Measurements from ENCODE around the gene ATP13A2.
"Not testable (repeated sequence)": the region's sequence is repeated elsewhere in the genome, so short reads cannot be mapped to it uniquely, and the experiment has no call there.

Gene ATP13A2

GRCh38 chr1:16979475-16980327 lies 32.0 kb downstream of the ATP13A2 start:
- no peak for DNase-seq (ENCODE audit: low spot score)

GRCh38 chr1:16978567-16979474 lies 32.9 kb downstream of the ATP13A2 start:
- DNase-seq (ENCODE audit: low spot score) = no peak

- no peak for DNase-seq (ENCODE audit: low spot score)
These were observed 33.6 kb downstream of the ATP13A2 start for GRCh38 chr1:16978139-16978538.

GRCh38 chr1:16977377-16977776 lies 34.4 kb downstream of the ATP13A2 start:
- DNase-seq (ENCODE audit: low spot score) = no peak

- no peak for DNase-seq (ENCODE audit: low spot score)
These were observed 34.8 kb downstream of the ATP13A2 start for GRCh38 chr1:16976966-16977365.

GRCh38 chr1:16975838-16976237 lies 35.9 kb downstream of the ATP13A2 start:
- DNase-seq (ENCODE audit: low spot score) = no peak

- no peak for DNase-seq (ENCODE audit: low spot score)
These were observed 36.5 kb downstream of the ATP13A2 start for GRCh38 chr1:16975211-16975610.

- no peak for DNase-seq (ENCODE audit: low spot score)
These were observed 38.5 kb downstream of the ATP13A2 start for GRCh38 chr1:16973215-16973614.

- no peak for DNase-seq (ENCODE audit: low spot score)
These were observed 39.4 kb downstream of the ATP13A2 start for GRCh38 chr1:16972189-16972895.

GRCh38 chr1:16971341-16972188 lies 40.2 kb downstream of the ATP13A2 start:
- DNase-seq (ENCODE audit: low spot score) = no peak

GRCh38 chr1:16970132-16970910 lies 41.4 kb downstream of the ATP13A2 start:
- no peak for DNase-seq (ENCODE audit: low spot score)

GRCh38 chr1:16969651-16970050 lies 42.1 kb downstream of the ATP13A2 start:
- no peak for DNase-seq (ENCODE audit: low spot score)

GRCh38 chr1:16969057-16969611 lies 42.6 kb downstream of the ATP13A2 start:
- DNase-seq (ENCODE audit: low spot score) = no peak

- DNase-seq (ENCODE audit: low spot score) = no peak
These were observed 43.4 kb downstream of the ATP13A2 start for GRCh38 chr1:16968372-16968771.

- DNase-seq (ENCODE audit: low spot score) = no peak
These were observed 43.8 kb downstream of the ATP13A2 start for GRCh38 chr1:16967962-16968361.

GRCh38 chr1:16967095-16967575 lies 44.6 kb downstream of the ATP13A2 start:
- DNase-seq (ENCODE audit: low spot score) = no peak

GRCh38 chr1:16966282-16966681 lies 45.4 kb downstream of the ATP13A2 start:
- DNase-seq (ENCODE audit: low spot score) = no peak

GRCh38 chr1:16965486-16966067 lies 46.2 kb downstream of the ATP13A2 start:
- DNase-seq (ENCODE audit: low spot score) = no peak

GRCh38 chr1:16964169-16964568 lies 47.6 kb downstream of the ATP13A2 start:
- not testable (repeated sequence) for DNase-seq (ENCODE audit: low spot score)
